ENCODE measurements around the gene TSR3.

The TSR3 gene

GRCh38 chr16:1348926-1349325 is 2.8 kb downstream of the TSR3 start:
- no peak overlapping the region for H3K4me2 ChIP-seq (ENCODE audit: low read length)
- TF ChIP-seq CTCF (IDR thresholded peaks at IDR 0.05): no peak
- H3K27ac ChIP-seq: no peak overlapping the region
- H3K36me3 ChIP-seq (ENCODE audit: control insufficient read depth, insufficient read depth, low read length): no peaks in the 10 kb centered on the region
- no peaks in the 10 kb centered on the region for H3K9me3 ChIP-seq (ENCODE audit: control insufficient read depth, low read length)
- peaks cover 23% of the 10 kb centered on the region for H3K79me2 ChIP-seq
- no peak overlapping the region for H2AFZ ChIP-seq
- no peaks in the 10 kb centered on the region for H3K27me3 ChIP-seq (ENCODE audit: control insufficient read depth, insufficient read depth, low read length)
- H3K9ac ChIP-seq: no peak overlapping the region
- H3K4me1 ChIP-seq: peaks cover 12% of the 10 kb centered on the region
- no peak overlapping the region for H3K4me3 ChIP-seq (ENCODE audit: low read depth, low read length)

GRCh38 chr16:1348441-1348840 is 3.2 kb downstream of the TSR3 start:
- Histone ChIP-seq H3K36me3 (ENCODE audit: control insufficient read depth, insufficient read depth, low read length) (no peaks in the 10 kb centered on the region), H3K4me2 (ENCODE audit: low read length) (no peak overlapping the region)

DNA sequence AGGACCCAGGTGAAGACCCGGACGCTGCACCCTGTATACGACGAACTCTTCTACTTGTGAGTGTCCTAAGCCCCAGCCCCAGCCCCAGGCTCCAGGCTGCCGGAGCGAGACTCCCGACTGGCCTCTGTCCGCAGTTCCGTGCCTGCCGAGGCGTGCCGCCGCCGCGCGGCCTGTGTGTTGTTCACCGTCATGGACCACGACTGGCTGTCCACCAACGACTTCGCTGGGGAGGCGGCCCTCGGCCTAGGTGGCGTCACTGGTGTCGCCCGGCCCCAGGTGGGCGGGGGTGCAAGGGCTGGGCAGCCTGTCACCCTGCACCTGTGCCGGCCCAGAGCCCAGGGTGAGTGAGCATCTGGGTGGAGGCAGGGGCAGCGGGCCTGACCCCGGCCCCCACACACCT is 3.7 kb downstream of the TSR3 start:
- Histone ChIP-seq H3K4me1 (peaks cover 12% of the 10 kb centered on the region), H3K27me3 (ENCODE audit: control insufficient read depth, insufficient read depth, low read length) (no peaks in the 10 kb centered on the region), H3K4me3 (ENCODE audit: low read depth, low read length) (no peak overlapping the region), H3K4me2 (ENCODE audit: low read length) (no peak overlapping the region), H3K36me3 (ENCODE audit: control insufficient read depth, insufficient read depth, low read length) (no peaks in the 10 kb centered on the region), H3K9ac (no peak overlapping the region), H3K27ac (no peak overlapping the region), H3K79me2 (peaks cover 13% of the 10 kb centered on the region), H2AFZ (no peak overlapping the region), H3K9me3 (ENCODE audit: control insufficient read depth, low read length) (no peaks in the 10 kb centered on the region)
- no peak for TF ChIP-seq CTCF (IDR thresholded peaks at IDR 0.05)

More at GRCh38 chr16:1348441-1348840, 3.2 kb downstream of the TSR3 start:
- Histone ChIP-seq H3K27ac (no peak overlapping the region), H3K4me3 (ENCODE audit: low read depth, low read length) (no peak overlapping the region), H3K79me2 (peaks cover 18% of the 10 kb centered on the region), H3K4me1 (peaks cover 12% of the 10 kb centered on the region), H2AFZ (no peak overlapping the region), H3K9me3 (ENCODE audit: control insufficient read depth, low read length) (no peaks in the 10 kb centered on the region), H3K27me3 (ENCODE audit: control insufficient read depth, insufficient read depth, low read length) (no peaks in the 10 kb centered on the region), H3K9ac (no peak overlapping the region)
- TF ChIP-seq CTCF (IDR thresholded peaks at IDR 0.05): no peak

- no peak for TF ChIP-seq CTCF (IDR thresholded peaks at IDR 0.05)
- H3K4me2 ChIP-seq (ENCODE audit: low read length): no peak overlapping the region
- H3K4me1 ChIP-seq: peaks cover 12% of the 10 kb centered on the region
- H3K27ac ChIP-seq: no peak overlapping the region
- H3K79me2 ChIP-seq: peaks cover 7% of the 10 kb centered on the region
- H2AFZ ChIP-seq: no peak overlapping the region
- H3K9me3 ChIP-seq (ENCODE audit: control insufficient read depth, low read length): no peaks in the 10 kb centered on the region
- H3K4me3 ChIP-seq (ENCODE audit: low read depth, low read length): no peak overlapping the region
- no peaks in the 10 kb centered on the region for H3K36me3 ChIP-seq (ENCODE audit: control insufficient read depth, insufficient read depth, low read length)
- no peak overlapping the region for H3K9ac ChIP-seq
- H3K27me3 ChIP-seq (ENCODE audit: control insufficient read depth, insufficient read depth, low read length): no peaks in the 10 kb centered on the region
Measured at GRCh38 chr16:1347286-1347855, 4.3 kb downstream of the TSR3 start.

All from parathyroid adenoma (tissue), 2 donors.